Measurements from ENCODE around the gene N4BP2L1.

DNA sequence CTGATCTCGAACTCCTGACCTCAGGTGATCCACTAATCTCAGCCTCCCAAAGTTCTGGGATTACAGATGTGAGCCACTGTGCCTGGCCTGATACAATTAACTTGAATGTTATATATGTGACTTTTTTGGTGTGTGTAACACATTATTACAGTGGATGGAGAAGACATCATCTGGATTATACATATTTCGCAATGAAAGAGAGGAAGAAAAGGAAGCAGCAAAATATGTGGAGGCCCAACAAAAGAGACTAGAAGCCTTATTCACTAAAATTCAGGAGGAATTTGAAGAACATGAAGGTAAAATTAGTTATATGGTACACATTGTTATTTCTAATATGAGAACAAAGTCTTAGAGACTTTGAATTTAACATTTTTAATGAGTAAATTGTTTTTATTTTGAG lies 57.1 kb downstream of the N4BP2L1 start:
- TF ChIP-seq, protein P1, sequence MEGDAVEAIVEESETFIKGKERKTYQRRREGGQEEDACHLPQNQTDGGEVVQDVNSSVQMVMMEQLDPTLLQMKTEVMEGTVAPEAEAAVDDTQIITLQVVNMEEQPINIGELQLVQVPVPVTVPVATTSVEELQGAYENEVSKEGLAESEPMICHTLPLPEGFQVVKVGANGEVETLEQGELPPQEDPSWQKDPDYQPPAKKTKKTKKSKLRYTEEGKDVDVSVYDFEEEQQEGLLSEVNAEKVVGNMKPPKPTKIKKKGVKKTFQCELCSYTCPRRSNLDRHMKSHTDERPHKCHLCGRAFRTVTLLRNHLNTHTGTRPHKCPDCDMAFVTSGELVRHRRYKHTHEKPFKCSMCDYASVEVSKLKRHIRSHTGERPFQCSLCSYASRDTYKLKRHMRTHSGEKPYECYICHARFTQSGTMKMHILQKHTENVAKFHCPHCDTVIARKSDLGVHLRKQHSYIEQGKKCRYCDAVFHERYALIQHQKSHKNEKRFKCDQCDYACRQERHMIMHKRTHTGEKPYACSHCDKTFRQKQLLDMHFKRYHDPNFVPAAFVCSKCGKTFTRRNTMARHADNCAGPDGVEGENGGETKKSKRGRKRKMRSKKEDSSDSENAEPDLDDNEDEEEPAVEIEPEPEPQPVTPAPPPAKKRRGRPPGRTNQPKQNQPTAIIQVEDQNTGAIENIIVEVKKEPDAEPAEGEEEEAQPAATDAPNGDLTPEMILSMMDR (IDR thresholded peaks at IDR 0.05), result no peak
- TF ChIP-seq POLR2A (IDR thresholded peaks at IDR 0.05), result no peak

Measured in uterus (tissue), 2 donors.